Adrenal gland (tissue), 5 donors: ENCODE data around the gene PTPRN2.

Experiments used
- POLR2A ChIP-seq, 2 donors: fragments of 450-650 bp; IDR thresholded peaks; one replicate each; pipeline ENCODE4 v1.6.1; 2017; ENCODE audit warnings: antibody characterized with exemption in 2 of 2, mild to moderate bottlenecking in 2 of 2, moderate library complexity in 1 of 2
- TF ChIP-seq, protein P1 (sequence below), 6 experiments: fragments of 450-650 bp in 4 of 6; fragments of 200-600 bp in 2 of 6; sonication (generic) in 1 of 6; IDR thresholded peaks; 1 replicate in 5 of 6; 2 replicates in 1 of 6; pipeline versions ENCODE4 v1.5.1 to v1.8.0; 2016 to 2021; ENCODE audit warnings: antibody characterized with exemption in 6 of 6, mild to moderate bottlenecking in 2 of 6, moderate library complexity in 1 of 6
- donor health status: DM: no; HTN: no; CAD: no.

GRCh38 chr7:157816086-157816485 lies 771.5 kb downstream of the PTPRN2 start:
- no peak for TF ChIP-seq POLR2A (IDR thresholded peaks at IDR 0.05)
- TF ChIP-seq, protein P1, sequence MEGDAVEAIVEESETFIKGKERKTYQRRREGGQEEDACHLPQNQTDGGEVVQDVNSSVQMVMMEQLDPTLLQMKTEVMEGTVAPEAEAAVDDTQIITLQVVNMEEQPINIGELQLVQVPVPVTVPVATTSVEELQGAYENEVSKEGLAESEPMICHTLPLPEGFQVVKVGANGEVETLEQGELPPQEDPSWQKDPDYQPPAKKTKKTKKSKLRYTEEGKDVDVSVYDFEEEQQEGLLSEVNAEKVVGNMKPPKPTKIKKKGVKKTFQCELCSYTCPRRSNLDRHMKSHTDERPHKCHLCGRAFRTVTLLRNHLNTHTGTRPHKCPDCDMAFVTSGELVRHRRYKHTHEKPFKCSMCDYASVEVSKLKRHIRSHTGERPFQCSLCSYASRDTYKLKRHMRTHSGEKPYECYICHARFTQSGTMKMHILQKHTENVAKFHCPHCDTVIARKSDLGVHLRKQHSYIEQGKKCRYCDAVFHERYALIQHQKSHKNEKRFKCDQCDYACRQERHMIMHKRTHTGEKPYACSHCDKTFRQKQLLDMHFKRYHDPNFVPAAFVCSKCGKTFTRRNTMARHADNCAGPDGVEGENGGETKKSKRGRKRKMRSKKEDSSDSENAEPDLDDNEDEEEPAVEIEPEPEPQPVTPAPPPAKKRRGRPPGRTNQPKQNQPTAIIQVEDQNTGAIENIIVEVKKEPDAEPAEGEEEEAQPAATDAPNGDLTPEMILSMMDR (IDR thresholded peaks at IDR 0.05) = no peak
